ENCODE measurements around the gene ZDHHC21. TPM values are rescaled to one million over a fixed set of nuclear protein-coding genes. Genes with fewer than 3 reads are reported as not detected.

Gene ZDHHC21, protein sequence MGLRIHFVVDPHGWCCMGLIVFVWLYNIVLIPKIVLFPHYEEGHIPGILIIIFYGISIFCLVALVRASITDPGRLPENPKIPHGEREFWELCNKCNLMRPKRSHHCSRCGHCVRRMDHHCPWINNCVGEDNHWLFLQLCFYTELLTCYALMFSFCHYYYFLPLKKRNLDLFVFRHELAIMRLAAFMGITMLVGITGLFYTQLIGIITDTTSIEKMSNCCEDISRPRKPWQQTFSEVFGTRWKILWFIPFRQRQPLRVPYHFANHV
- 1.4 and 3.2 TPM in 2 replicates for total RNA-seq

DNA sequence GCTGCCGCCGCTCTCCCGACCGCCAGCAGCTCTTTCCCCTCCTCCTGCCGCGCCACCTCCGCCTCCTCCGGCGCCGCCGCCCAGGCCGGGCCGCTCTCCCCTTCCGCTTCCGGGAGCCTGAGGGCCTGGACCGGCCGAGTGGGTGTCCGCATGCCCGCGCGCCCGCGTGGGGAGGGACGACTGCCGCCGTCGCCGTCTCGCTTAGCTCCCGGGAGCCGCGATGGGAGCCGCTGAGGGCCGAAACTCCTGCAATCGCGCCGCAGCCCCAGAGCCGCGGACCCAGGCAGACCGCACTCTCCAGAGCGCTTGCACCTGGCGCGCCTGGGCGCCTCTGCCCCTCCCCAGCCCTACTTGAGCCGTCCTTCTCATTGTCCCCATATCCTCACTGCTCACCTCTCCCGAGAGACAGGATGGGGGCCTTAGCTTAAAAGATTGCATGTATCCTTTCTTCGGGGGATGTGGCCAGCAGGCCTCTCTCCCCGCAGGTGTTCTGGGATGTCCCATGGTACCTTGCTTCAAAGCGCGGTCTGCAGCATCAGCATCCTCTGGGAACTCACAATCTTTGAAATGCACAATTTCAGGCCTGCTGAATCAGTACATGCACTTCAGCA, at the start of gene ZDHHC21:
Gene ZDHHC21 (minus strand): TSS at position 182 of the 611 bp plus-strand sequence. CDS start 19,092 bp downstream, outside the sequence.

DNA sequence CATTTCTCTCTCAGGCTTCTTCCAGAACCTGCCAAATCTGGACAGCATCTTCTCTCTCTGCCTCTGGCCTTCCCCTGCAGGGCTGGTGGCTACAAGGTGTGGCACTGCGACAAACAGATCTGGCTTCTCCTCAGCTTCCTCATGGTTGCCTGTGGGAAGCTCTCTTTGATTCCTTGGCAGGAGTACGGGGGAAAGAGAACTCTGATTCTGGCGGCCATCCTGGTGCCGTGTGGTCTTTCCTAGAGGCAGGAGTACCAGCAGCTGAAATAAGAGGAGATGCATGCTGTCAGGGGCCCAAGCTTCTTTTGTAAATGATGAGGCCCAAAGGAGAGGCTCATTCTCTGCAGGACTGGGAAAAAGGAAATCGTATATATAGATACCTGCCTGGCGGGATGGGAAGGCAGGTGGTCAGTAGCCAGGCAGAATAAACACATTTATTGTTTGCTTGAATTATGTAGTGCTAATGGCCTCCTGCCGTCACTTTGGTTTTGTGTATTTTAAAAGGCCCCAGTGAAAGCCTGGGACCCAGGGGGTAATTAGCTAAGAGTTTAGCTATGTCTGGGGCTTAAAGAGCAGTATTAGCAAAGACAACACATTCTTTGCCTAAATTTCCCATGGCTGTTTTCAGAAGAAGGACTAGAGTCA, 29.3 kb upstream of the ZDHHC21 start, which contains the start of gene CER1:
Gene CER1 (minus strand): TSS at position 343 of the 645 bp plus-strand sequence. CDS start 61 bp downstream, at position 282.

Other genes starting within 250 kb of the ZDHHC21 start
- not detected in 2 replicates for gene CER1, start 29.3 kb upstream of the ZDHHC21 start, total RNA-seq
- 0.17 and 1.8 TPM in 2 replicates for gene FREM1, start 217.0 kb upstream of the ZDHHC21 start, total RNA-seq

Measured in pericardium fibroblast (primary cell).